ENCODE results near the gene TIMP3.

The TIMP3 gene

GRCh38 chr22:32850157-32850556, 48.7 kb downstream of the TIMP3 start:
- TF ChIP-seq, protein P1, sequence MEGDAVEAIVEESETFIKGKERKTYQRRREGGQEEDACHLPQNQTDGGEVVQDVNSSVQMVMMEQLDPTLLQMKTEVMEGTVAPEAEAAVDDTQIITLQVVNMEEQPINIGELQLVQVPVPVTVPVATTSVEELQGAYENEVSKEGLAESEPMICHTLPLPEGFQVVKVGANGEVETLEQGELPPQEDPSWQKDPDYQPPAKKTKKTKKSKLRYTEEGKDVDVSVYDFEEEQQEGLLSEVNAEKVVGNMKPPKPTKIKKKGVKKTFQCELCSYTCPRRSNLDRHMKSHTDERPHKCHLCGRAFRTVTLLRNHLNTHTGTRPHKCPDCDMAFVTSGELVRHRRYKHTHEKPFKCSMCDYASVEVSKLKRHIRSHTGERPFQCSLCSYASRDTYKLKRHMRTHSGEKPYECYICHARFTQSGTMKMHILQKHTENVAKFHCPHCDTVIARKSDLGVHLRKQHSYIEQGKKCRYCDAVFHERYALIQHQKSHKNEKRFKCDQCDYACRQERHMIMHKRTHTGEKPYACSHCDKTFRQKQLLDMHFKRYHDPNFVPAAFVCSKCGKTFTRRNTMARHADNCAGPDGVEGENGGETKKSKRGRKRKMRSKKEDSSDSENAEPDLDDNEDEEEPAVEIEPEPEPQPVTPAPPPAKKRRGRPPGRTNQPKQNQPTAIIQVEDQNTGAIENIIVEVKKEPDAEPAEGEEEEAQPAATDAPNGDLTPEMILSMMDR (IDR thresholded peaks at IDR 0.05; ENCODE audit: low read depth, low read length): no peak
- no peak overlapping the region for H3K4me3 ChIP-seq (ENCODE audit: low read depth, low read length)

GRCh38 chr22:32850591-32851517, 49.3 kb downstream of the TIMP3 start:
- TF ChIP-seq, protein P1 (IDR thresholded peaks at IDR 0.05; ENCODE audit: low read depth, low read length): no peak

DNA sequence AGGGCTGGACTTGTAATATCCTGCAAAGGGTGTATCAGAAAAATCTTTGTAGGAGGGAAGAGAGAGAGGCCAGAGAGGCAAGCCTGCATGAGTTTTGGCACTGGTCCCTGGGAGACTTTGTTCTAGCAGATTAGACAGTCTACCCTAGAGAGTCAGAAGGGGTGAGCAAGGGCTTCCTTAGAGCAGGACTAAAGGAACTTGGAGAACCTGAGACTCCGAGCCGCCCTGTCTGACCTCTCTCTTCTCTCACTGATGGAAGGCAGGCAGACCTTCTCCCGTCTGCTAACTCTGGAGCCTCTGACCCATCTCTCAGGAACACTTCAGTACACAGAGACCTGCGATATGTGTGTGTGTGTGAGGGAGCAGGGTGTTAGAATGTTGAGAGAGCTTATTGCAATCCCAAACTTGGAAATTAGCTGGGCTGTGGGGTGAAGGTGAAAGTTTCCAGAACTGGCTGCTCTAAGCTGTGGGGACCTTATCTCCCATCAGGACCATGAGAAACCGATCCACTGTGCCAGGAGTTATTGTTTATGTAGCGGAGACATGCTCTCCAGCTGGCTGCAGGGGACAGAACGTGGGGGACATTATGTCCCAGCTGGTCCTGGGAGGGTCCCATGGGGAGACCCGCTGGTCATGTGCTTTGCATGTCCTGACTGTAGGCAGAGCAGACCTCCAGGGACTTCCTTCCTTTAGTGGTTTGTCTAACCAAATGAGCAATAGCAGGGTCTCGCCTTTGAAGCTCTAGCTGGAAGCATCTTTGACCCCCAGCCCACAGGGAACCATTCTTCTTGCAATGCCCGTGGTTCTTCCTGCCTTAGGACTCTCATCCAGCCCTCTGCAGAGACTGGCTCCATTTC, 51.1 kb downstream of the TIMP3 start:
- TF ChIP-seq, protein P1 (IDR thresholded peaks at IDR 0.05; ENCODE audit: low read depth, low read length): no peak
- H3K4me3 ChIP-seq (ENCODE audit: low read depth, low read length): no peak overlapping the region

More at GRCh38 chr22:32850591-32851517, 49.3 kb downstream of the TIMP3 start:
- no peak overlapping the region for H3K4me3 ChIP-seq (ENCODE audit: low read depth, low read length)

DNA sequence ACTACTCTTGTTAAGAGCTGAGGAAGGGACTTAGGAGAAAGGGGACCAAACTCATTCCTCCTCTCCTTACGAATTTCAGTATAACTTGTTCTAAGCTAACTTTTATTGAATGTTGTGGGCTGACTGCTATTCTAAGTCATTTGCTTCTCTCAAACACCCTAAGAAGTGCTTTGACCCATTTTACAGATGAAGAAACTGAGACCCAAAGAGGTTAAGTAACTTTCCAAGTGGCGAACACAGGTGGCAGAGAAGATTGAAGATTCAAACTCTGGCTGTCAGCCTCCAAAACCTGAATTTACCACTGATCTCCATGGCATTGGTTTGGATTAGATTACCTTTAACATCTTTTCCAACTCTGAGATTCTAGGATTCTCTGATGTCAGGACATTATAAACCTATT, 52.2 kb downstream of the TIMP3 start:
- TF ChIP-seq, protein P1 (IDR thresholded peaks at IDR 0.05; ENCODE audit: low read depth, low read length): no peak
- no peak overlapping the region for H3K4me3 ChIP-seq (ENCODE audit: low read depth, low read length)

GRCh38 chr22:32854351-32854804, 52.9 kb downstream of the TIMP3 start:
- no peak overlapping the region for H3K4me3 ChIP-seq (ENCODE audit: low read depth, low read length)
- TF ChIP-seq, protein P1 (IDR thresholded peaks at IDR 0.05; ENCODE audit: low read depth, low read length): no peak

DNA sequence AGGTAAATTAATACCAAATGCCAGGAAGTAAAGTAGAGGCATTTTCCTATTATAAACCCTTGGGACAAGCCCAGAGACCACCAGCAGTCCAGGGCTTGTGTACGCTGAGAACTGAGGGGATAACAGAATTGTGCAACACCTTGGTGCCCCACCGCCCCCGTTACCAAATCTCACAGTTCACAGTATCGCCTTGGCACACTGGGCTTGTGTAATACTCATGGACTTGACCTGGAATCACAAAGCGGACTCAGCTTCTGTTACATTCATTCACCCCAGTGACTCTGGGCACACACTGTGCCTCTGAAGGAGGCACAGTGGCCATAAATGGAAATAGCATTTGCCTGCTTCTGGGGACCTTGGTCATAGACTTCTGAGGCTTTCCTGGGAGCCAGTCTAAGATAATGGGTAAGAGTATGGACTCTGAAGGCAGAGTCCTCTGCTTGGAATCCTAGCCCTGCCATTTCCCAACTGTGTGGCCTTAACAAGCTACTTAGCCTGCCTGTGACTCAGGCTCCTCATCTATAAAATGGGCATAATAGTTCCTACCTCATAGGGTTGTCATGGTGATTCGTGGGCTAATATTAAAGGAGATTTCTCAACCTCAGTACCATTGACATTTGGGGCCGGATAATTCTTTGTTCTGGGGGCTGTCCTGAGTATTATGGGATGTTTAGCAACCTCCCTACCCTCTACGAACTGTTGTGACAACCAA, 53.7 kb downstream of the TIMP3 start:
- TF ChIP-seq, protein P1 (IDR thresholded peaks at IDR 0.05; ENCODE audit: low read depth, low read length): no peak
- H3K4me3 ChIP-seq (ENCODE audit: low read depth, low read length): no peak overlapping the region
